ENCODE results near the gene TMEM235. TPM values are rescaled to one million over a fixed set of nuclear protein-coding genes. Genes with fewer than 3 reads are reported as not detected.

The TMEM235 gene
- total and polyA plus RNA-seq, 12 donors, result not detected

DNA sequence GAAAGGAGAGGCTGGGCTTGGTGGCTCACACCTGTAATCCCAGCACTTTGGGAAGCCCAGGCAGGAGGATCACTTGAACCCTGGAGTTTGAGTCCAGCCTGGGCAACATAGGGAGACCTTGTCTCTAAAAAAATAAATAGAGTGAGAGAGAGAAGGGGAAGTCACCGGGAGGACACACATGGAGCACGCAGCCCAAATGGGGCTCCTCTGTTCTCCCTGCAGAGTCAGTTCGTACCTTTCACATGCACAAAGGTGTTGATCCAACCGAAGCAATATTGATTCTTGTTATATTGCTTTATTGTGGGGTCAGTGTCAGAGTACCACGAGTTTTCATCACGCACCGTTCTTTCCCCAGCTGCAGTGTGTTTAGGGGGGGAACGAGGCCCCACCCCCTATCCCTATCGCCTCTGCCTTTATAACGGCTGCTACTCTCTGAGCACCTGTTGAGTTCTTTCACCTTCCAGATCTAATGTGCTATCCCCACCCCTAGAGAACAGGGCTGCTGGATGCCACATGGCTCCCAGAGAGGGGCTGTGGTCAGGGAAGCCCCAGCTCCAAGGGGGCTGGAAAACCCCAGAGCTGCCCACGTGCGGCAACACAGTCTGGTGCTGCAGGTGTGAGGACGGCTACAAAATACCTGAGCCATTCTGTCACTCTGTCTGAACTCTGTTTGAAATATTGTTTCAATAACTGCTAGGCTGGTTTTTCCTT lies 1.0 kb upstream of the TMEM235 start:
- TF ChIP-seq, protein P1, sequence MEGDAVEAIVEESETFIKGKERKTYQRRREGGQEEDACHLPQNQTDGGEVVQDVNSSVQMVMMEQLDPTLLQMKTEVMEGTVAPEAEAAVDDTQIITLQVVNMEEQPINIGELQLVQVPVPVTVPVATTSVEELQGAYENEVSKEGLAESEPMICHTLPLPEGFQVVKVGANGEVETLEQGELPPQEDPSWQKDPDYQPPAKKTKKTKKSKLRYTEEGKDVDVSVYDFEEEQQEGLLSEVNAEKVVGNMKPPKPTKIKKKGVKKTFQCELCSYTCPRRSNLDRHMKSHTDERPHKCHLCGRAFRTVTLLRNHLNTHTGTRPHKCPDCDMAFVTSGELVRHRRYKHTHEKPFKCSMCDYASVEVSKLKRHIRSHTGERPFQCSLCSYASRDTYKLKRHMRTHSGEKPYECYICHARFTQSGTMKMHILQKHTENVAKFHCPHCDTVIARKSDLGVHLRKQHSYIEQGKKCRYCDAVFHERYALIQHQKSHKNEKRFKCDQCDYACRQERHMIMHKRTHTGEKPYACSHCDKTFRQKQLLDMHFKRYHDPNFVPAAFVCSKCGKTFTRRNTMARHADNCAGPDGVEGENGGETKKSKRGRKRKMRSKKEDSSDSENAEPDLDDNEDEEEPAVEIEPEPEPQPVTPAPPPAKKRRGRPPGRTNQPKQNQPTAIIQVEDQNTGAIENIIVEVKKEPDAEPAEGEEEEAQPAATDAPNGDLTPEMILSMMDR (IDR thresholded peaks at IDR 0.05), result no peak
- peaks cover 18 to 41% (median 37%) of the 10 kb centered on the region in 7 donors for H3K27me3 ChIP-seq
- H3K27ac ChIP-seq, result no peak overlapping the region
- ATAC-seq (no peak), DNase-seq (no peak)
- no peaks in the 10 kb centered on the region for H3K9me3 ChIP-seq
- H3K4me3 ChIP-seq, result no peak overlapping the region
- 77 to 79% methylated on average over 13 of the region's 13 CpGs for WGBS, 2 donors
- H3K4me1 ChIP-seq, result peaks cover 0 to 32% (median 5%) of the 10 kb centered on the region in 9 donors
- H3K36me3 ChIP-seq, result no peaks in the 10 kb centered on the region
- intact Hi-C loops (cut with DNase I), result no loop called here

DNA sequence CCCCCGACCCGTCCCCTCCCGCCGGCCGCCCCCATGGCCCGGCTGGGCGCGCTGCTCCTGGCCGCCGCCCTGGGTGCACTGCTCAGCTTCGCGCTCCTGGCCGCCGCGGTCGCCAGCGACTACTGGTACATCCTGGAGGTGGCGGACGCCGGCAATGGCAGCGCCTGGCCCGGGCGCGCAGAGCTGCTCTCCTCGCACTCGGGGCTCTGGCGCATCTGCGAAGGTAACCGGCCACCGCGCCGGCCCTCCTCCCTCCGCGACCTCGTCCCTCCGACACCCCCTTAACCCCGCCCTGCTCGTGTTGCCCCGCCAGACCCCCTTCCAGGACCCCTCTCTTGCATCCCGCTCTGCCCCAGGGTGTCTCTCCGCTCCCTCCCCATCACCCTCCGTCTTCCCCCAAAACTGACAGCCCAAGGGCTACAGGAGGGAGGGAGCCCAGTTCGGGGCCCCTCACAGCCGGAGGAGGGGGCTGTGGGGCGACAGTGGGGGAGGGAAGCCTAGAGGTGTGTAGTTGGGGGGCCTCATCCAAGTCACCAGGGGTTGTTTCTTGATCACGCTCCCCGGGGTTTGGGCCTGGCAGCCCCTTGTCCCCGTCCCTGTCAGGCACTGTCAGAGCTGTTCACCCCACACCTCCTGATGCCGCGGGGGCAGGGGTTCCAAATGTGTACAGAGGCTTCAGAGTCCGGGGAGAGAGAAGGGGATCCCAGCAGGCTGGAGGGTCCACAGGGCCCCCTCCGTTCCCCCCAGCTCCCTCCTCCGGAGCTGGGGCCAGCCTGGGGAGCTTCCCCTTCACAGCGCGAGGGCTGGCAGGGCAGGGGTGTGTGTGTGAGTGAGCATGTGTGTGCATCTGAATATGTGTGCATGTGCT lies 794 bp downstream of the TMEM235 start:
- TF ChIP-seq, protein P1 (IDR thresholded peaks at IDR 0.05), result no peak
- H3K27ac ChIP-seq, result no peak overlapping the region
- 18 to 26% methylated on average over 30 to 55 of the region's 55 CpGs for WGBS, 2 donors
- H3K4me1 ChIP-seq, result peaks cover 0 to 22% (median 5%) of the 10 kb centered on the region in 9 donors
- ATAC-seq (no peak), DNase-seq (no peak)
- peaks cover 18 to 41% (median 37%) of the 10 kb centered on the region in 7 donors for H3K27me3 ChIP-seq
- no peaks in the 10 kb centered on the region for H3K9me3 ChIP-seq
- no peaks in the 10 kb centered on the region for H3K36me3 ChIP-seq
- intact Hi-C loops (cut with DNase I), result no loop called here
- H3K4me3 ChIP-seq, result no peak overlapping the region

DNA sequence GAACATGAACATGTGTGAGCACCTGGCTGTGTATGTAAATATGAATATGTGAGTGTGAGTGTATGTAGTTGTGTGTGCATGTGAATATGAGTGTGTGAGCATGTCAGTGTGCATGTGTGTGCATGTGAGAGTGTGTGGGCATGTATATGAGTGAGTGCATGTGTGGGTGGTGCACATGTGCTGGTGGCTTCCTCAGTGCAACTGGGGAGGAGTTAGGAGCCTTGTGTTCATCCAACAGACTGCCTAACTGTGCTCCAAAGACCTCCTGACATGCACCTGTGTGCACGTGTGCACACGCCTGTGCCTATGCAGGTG lies 1.4 kb downstream of the TMEM235 start:
- no peak for DNase-seq
- Histone ChIP-seq H3K36me3 (no peaks in the 10 kb centered on the region), H3K4me1 (peaks cover 0 to 17% (median 5%) of the 10 kb centered on the region in 9 donors), H3K4me3 (no peak overlapping the region), H3K9me3 (no peaks in the 10 kb centered on the region), H3K27me3 (peaks cover 18 to 41% (median 37%) of the 10 kb centered on the region in 7 donors), H3K27ac (no peak overlapping the region)
- WGBS, 2 donors, result 89 to 97% methylated on average over 2 of the region's 2 CpGs
- no peak for ATAC-seq
- TF ChIP-seq, protein P1 (IDR thresholded peaks at IDR 0.05), result no peak
- intact Hi-C loops (cut with DNase I), result no loop called here

DNA sequence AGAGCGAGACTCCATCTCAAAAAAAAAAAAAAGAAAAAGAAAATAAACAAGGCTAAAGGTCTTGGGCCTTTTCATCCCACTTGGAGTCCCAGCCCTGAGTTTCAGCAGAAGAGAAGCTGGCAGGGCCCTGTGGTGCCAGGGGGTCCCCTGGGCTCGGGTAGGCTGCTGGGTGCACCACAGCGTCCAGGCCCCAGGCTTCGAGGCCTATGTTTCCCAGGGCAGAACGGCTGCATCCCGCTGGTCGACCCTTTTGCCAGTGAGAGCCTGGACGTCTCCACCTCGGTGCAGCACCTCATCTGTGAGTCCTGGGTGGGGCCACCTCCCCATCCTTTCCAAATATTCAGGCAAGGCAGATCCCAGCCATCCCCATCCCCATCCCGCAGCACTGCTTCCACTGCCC lies 2.2 kb downstream of the TMEM235 start:
- H3K27ac ChIP-seq, result no peak overlapping the region
- WGBS, 2 donors, result 92 to 93% methylated on average over 10 of the region's 10 CpGs
- peaks cover 18 to 41% (median 37%) of the 10 kb centered on the region in 7 donors for H3K27me3 ChIP-seq
- H3K4me1 ChIP-seq, result peaks cover 0 to 17% (median 5%) of the 10 kb centered on the region in 9 donors
- DNase-seq (no peak), ATAC-seq (no peak)
- TF ChIP-seq, protein P1 (IDR thresholded peaks at IDR 0.05), result no peak
- no peaks in the 10 kb centered on the region for H3K9me3 ChIP-seq
- no peak overlapping the region for H3K4me3 ChIP-seq
- intact Hi-C loops (cut with DNase I), result no loop called here
- H3K36me3 ChIP-seq, result no peaks in the 10 kb centered on the region
